IMR-90 (cell line): ENCODE results near the gene DNAH9. TPM values are rescaled to one million over a fixed set of nuclear protein-coding genes. Genes with fewer than 3 reads are reported as not detected.

Experiments
- ATAC-seq: fragments of 200-7000 bp; cut with Tn5 transposase; 2 replicates; pipeline ENCODE4 v1.9.1; 2020; ENCODE audit warnings: low read depth, mild to moderate bottlenecking, moderate library complexity
- BruUV-seq: library from RNA; stranded (reverse); fragments of 400-500 nt; replicated peaks from 2 replicates; lab custom pipeline; 2021; lab: Mats Ljungman, UMichigan
- CTCF ChIA-PET: fragments of 300-600 bp; formaldehyde crosslinking; extraction: SDS; loops from one replicate; lab custom pipeline; 2021; ENCODE audit warnings: antibody characterized with exemption; lab: Yijun Ruan, JAX
- POLR2A ChIA-PET: fragments of 300-600 bp; sonication (Branson Sonifier 250); formaldehyde crosslinking; loops from one replicate; lab custom pipeline; 2022; ENCODE audit warnings: antibody characterized with exemption; ENCODE audit not compliant: unreplicated experiment; lab: Charles Lee
- DNase-seq: peaks from one replicate; pipeline ENCODE4 v3.0.0; 2013
- H2AFZ ChIP-seq: replicated peaks from 2 replicates; pipeline ENCODE3; 2013; ENCODE audit warnings: low read length, mild to moderate bottlenecking; ENCODE audit not compliant: poor library complexity
- H2AK5ac ChIP-seq: 2 replicates; pipeline ENCODE4 v1.6.1; 2013; ENCODE audit warnings: low read depth, low read length, inconsistent platforms
- H2AK9ac ChIP-seq: replicated peaks from 2 replicates; pipeline ENCODE3; 2013; ENCODE audit warnings: mild to moderate bottlenecking, low read depth, low read length, moderate library complexity; ENCODE audit not compliant: poor library complexity
- H2BK120ac ChIP-seq: 2 replicates; pipeline ENCODE4 v1.6.1; 2013; ENCODE audit warnings: low read depth, low read length, inconsistent platforms
- H2BK15ac ChIP-seq: 3 replicates; pipeline ENCODE4 v1.6.1; 2013; ENCODE audit warnings: low read depth, low read length, inconsistent platforms
- H2BK20ac ChIP-seq: 2 replicates; pipeline ENCODE4 v1.6.1; 2013; ENCODE audit warnings: low read depth, mild to moderate bottlenecking, inconsistent platforms, low read length, moderate library complexity
- H2BK5ac ChIP-seq: 2 replicates; pipeline ENCODE4 v1.6.1; 2013; ENCODE audit warnings: mild to moderate bottlenecking, low read depth, low read length, inconsistent platforms; ENCODE audit not compliant: poor library complexity, severe bottlenecking
- H3K14ac ChIP-seq: replicated peaks from 2 replicates; pipeline ENCODE4 v1.6.1; 2013; ENCODE audit warnings: low read depth, low read length, inconsistent platforms
- H3K18ac ChIP-seq: 2 replicates; pipeline ENCODE4 v1.6.1; 2013; ENCODE audit warnings: low read depth, low read length, control low read depth
- H3K23ac ChIP-seq: 2 replicates; pipeline ENCODE4 v1.6.1; 2013; ENCODE audit warnings: low read depth, low read length, inconsistent platforms
- H3K27ac ChIP-seq: 2 replicates; pipeline ENCODE4 v1.5.1; 2013; ENCODE audit warnings: mild to moderate bottlenecking, control low read depth, low read length; ENCODE audit not compliant: insufficient read depth
- H3K27me3 ChIP-seq: 2 replicates; pipeline ENCODE4 v1.6.1; 2013; ENCODE audit warnings: low read length; ENCODE audit not compliant: control insufficient read depth, insufficient read depth
- H3K36me3 ChIP-seq: 2 replicates; pipeline ENCODE4 v1.6.1; 2013; ENCODE audit warnings: low read length, mixed read lengths; ENCODE audit not compliant: control insufficient read depth, insufficient read depth
- H3K4ac ChIP-seq: 2 replicates; pipeline ENCODE4 v1.6.1; 2013; ENCODE audit warnings: low read depth, low read length, inconsistent platforms
- H3K4me1 ChIP-seq: 2 replicates; pipeline ENCODE4 v1.6.1; 2013; ENCODE audit warnings: low read length, mixed read lengths; ENCODE audit not compliant: control insufficient read depth, insufficient read depth
- H3K4me2 ChIP-seq: 2 replicates; pipeline ENCODE4 v1.6.1; 2013; ENCODE audit warnings: low read depth, mild to moderate bottlenecking, control low read depth, low read length, moderate library complexity
- H3K4me3 ChIP-seq: 2 replicates; pipeline ENCODE4 v1.5.1; 2013; ENCODE audit warnings: low read depth, mild to moderate bottlenecking, control low read depth, low read length, moderate library complexity; ENCODE audit not compliant: insufficient read depth
- H3K56ac ChIP-seq: 2 replicates; pipeline ENCODE4 v1.6.1; 2013; ENCODE audit warnings: low read length, inconsistent platforms; ENCODE audit not compliant: insufficient read depth; ENCODE audit errors: extremely low read depth
- H3K79me1 ChIP-seq, 2 experiments: 2 replicates each; pipeline ENCODE4 v1.6.1; 2013; ENCODE audit warnings: low read length in 2 of 2, inconsistent platforms in 1 of 2, low read depth in 1 of 2
- H3K9ac ChIP-seq: 2 replicates; pipeline ENCODE4 v1.6.1; 2013; ENCODE audit warnings: low read depth, low read length, control low read depth
- H3K9me1 ChIP-seq: 2 replicates; pipeline ENCODE4 v1.6.1; 2013; ENCODE audit warnings: low read length, inconsistent platforms; ENCODE audit not compliant: insufficient read depth
- H3K9me3 ChIP-seq: 2 replicates; pipeline ENCODE4 v1.6.1; 2013; ENCODE audit warnings: low read length; ENCODE audit not compliant: control insufficient read depth, insufficient read depth
- H4K20me1 ChIP-seq: 2 replicates; pipeline ENCODE4 v1.6.1; 2013; ENCODE audit warnings: low read length, inconsistent platforms; ENCODE audit not compliant: insufficient read depth
- H4K5ac ChIP-seq: 2 replicates; pipeline ENCODE4 v1.6.1; 2013; ENCODE audit warnings: mild to moderate bottlenecking, low read depth, low read length, control low read depth
- H4K8ac ChIP-seq, 2 experiments: 2 replicates each; pipeline ENCODE4 v1.6.1; 2013; ENCODE audit warnings: low read depth in 2 of 2, low read length in 2 of 2, control low read depth in 1 of 2, inconsistent platforms in 1 of 2
- H4K91ac ChIP-seq: 2 replicates; pipeline ENCODE4 v1.6.1; 2013; ENCODE audit warnings: low read depth, low read length, inconsistent platforms; ENCODE audit not compliant: insufficient read depth
- CHD1 ChIP-seq: IDR thresholded peaks from 2 replicates; pipeline ENCODE4 v1.6.1; 2012; ENCODE audit warnings: low read depth, low read length, improper control_type of control experiment
- CTCF ChIP-seq: conservative IDR thresholded peaks from 2 replicates; pipeline ENCODE4 v1.5.1; 2012; ENCODE audit warnings: mild to moderate bottlenecking, low read depth, low read length, improper control_type of control experiment
- MAZ ChIP-seq: IDR thresholded peaks from 2 replicates; pipeline ENCODE4 v1.6.1; 2012; ENCODE audit warnings: low read depth, mild to moderate bottlenecking, low read length, improper control_type of control experiment, moderate library complexity, borderline replicate concordance
- POLR2A ChIP-seq: IDR thresholded peaks from 2 replicates; pipeline ENCODE4 v1.6.1; 2012; ENCODE audit warnings: mild to moderate bottlenecking, low read depth, low read length
- RCOR1 ChIP-seq: IDR thresholded peaks from 2 replicates; pipeline ENCODE4 v1.6.1; 2012; ENCODE audit warnings: mild to moderate bottlenecking, low read length, improper control_type of control experiment; ENCODE audit not compliant: insufficient replicate concordance
- WGBS, 2 experiments: methylation state at CpG; one replicate each; pipeline versions ENCODE4 v1.1.5 to v1.1.7; 2013; ENCODE audit warnings: missing lambda C conversion rate in 2 of 2; ENCODE audit not compliant: insufficient read length in 1 of 2; ENCODE audit errors: extremely low coverage in 2 of 2; 5-methylcytosine and 5-hydroxymethylcytosine counted together
- dilution Hi-C: fragments of 300-500 bp; cut with HindIII; formaldehyde crosslinking; loops from one replicate; pipeline ENCODE4 v1.14.3; 2018; ENCODE audit warnings: low sequenced_read_pairs; ENCODE audit not compliant: unreplicated experiment
- in situ Hi-C: fragments of 300-500 bp; cut with MboI; formaldehyde crosslinking; loops from 3 replicates; pipeline ENCODE4 v1.14.3; 2019; ENCODE audit warnings: low sequenced_read_pairs, inconsistent platforms, mixed read lengths
- intact Hi-C: fragments of 100-400 bp; cut with micrococcal nuclease; formaldehyde crosslinking; loops from 2 replicates; pipeline ENCODE4 v1.10.0; 2022
- polyA plus RNA-seq, 3 experiments: library from polyadenylated mRNA; depleted of rRNA; stranded (reverse); fragments of >200 nt; gene quantifications; 2 replicates each; pipeline ENCODE4 v1.2.3, GENCODE V29; 2012; ENCODE audit warnings: low replicate concordance in 1 of 3
- total RNA-seq: library from RNA; depleted of rRNA; stranded (reverse); fragments of >200 nt; gene quantifications from 2 replicates; pipeline ENCODE4 v1.2.3, GENCODE V29; 2012
- TF ChIP-seq, protein P1 (sequence below): fragments of 150-350 bp; IDR thresholded peaks from 2 replicates; pipeline ENCODE4 v1.6.1; 2017; ENCODE audit warnings: mild to moderate bottlenecking, antibody characterized with exemption, low read length, low read depth

The DNAH9 gene
- total and polyA plus RNA-seq, 2 of the 4 experiments (the other 2 are of a cell fraction): not detected

DNA sequence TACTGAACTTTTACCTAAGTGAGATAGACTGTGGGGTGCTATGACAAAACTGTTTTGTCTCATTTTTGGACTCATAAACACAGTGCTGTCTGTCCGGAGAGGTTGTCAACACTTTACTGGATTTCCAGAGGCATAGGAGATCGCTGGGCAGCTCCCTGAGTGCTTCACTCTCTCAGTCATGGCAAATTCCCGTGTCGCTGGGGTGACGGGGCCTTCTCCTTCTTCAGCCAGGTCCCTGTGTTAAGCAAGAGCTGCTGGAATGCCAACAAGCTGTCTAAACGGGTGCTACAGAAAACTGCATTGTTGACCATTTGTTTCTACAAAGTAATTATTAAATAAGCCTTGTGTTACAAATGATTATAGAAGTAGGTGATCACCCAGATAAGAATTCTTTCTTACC is 141.6 kb downstream of the DNAH9 start:
- Histone ChIP-seq H3K14ac (no peak overlapping the region), H3K79me1 (no peaks in the 10 kb centered on the region), H2AK5ac (no peak overlapping the region), H3K9me3 (peaks cover 35% of the 10 kb centered on the region), H3K4me3 (no peak overlapping the region), H3K4me1 (no peaks in the 10 kb centered on the region), H3K4me2 (no peak overlapping the region), H2AK9ac (no peak overlapping the region), H3K9ac (no peak overlapping the region), H2BK120ac (no peak overlapping the region), H3K27ac (no peak overlapping the region), H3K56ac (no peak overlapping the region), H2BK5ac (no peak overlapping the region), H3K23ac (no peak overlapping the region), H3K4ac (no peak overlapping the region), H3K27me3 (no peaks in the 10 kb centered on the region), H2BK15ac (no peak overlapping the region), H4K5ac (no peak overlapping the region), H4K20me1 (no peaks in the 10 kb centered on the region), H3K18ac (no peak overlapping the region), H3K9me1 (no peaks in the 10 kb centered on the region), H4K8ac (no peak overlapping the region), H2BK20ac (no peak overlapping the region), H3K36me3 (no peaks in the 10 kb centered on the region), H2AFZ (no peak overlapping the region), H4K91ac (no peak overlapping the region)
- ChIA-PET CTCF (no interaction called here), POLR2A (no interaction called here)
- no peak for TF ChIP-seq POLR2A
- TF ChIP-seq, protein P1, sequence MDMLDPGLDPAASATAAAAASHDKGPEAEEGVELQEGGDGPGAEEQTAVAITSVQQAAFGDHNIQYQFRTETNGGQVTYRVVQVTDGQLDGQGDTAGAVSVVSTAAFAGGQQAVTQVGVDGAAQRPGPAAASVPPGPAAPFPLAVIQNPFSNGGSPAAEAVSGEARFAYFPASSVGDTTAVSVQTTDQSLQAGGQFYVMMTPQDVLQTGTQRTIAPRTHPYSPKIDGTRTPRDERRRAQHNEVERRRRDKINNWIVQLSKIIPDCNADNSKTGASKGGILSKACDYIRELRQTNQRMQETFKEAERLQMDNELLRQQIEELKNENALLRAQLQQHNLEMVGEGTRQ: no peak
- no peak for TF ChIP-seq CTCF
- no peak for TF ChIP-seq MAZ
- no peak for TF ChIP-seq RCOR1
- no peak for TF ChIP-seq CHD1
- no TSS peak for BruUV-seq
- WGBS, 2 experiments: no CpG with 5 or more reads among the region's 6 CpGs
- no peak for DNase-seq
- ATAC-seq: no peak
- dilution Hi-C loops: no loop called here
- in situ Hi-C loops: no loop called here
- intact Hi-C loops: no loop called here
